ENCODE data around the gene HMCES.

Gene HMCES

GRCh38 chr3:129305592-129306091, 27.0 kb downstream of the HMCES start:
- DNase-seq = no peak

GRCh38 chr3:129308636-129309035, 30.0 kb downstream of the HMCES start:
- no peak for DNase-seq

- no peak for DNase-seq
Observed at GRCh38 chr3:129310111-129311011, 31.7 kb downstream of the HMCES start.

- no peak for DNase-seq
Observed at GRCh38 chr3:129311054-129311902, 32.6 kb downstream of the HMCES start.

GRCh38 chr3:129312021-129312639, 33.5 kb downstream of the HMCES start:
- no peak for DNase-seq

GRCh38 chr3:129312671-129313414, 34.2 kb downstream of the HMCES start:
- no peak for DNase-seq

- no peak for DNase-seq
Observed at GRCh38 chr3:129313415-129313664, 34.7 kb downstream of the HMCES start.

GRCh38 chr3:129313665-129314385, 35.2 kb downstream of the HMCES start:
- DNase-seq = no peak

- peak; percentile 71 to 77 for DNase-seq
Observed at GRCh38 chr3:129314386-129315222, 35.9 kb downstream of the HMCES start.

GRCh38 chr3:129315223-129315997, 36.7 kb downstream of the HMCES start:
- DNase-seq = no peak

GRCh38 chr3:129315998-129316247, 37.3 kb downstream of the HMCES start:
- DNase-seq = no peak

- DNase-seq = peak; percentile 72 to 77
Observed at GRCh38 chr3:129316248-129317013, 37.8 kb downstream of the HMCES start.

GRCh38 chr3:129317014-129317771, 38.5 kb downstream of the HMCES start:
- no peak for DNase-seq

GRCh38 chr3:129317848-129318247, 39.2 kb downstream of the HMCES start:
- no peak for DNase-seq

GRCh38 chr3:129318921-129319320, 40.3 kb downstream of the HMCES start:
- DNase-seq = no peak

- DNase-seq = no peak
Observed at GRCh38 chr3:129320261-129320660, 41.6 kb downstream of the HMCES start.

GRCh38 chr3:129320825-129321487, 42.3 kb downstream of the HMCES start:
- DNase-seq = no peak

GRCh38 chr3:129321887-129322286, 43.2 kb downstream of the HMCES start:
- no peak for DNase-seq
